ENCODE measurements around the gene STK25. TPM values are rescaled to one million over a fixed set of nuclear protein-coding genes. Genes with fewer than 3 reads are reported as not detected.
"Not testable (repeated sequence)": the region's sequence is repeated elsewhere in the genome, so short reads cannot be mapped to it uniquely, and the experiment has no call there.

STK25 gene
- total RNA-seq, 1 donor from 2014 or later: 158 TPM

DNA sequence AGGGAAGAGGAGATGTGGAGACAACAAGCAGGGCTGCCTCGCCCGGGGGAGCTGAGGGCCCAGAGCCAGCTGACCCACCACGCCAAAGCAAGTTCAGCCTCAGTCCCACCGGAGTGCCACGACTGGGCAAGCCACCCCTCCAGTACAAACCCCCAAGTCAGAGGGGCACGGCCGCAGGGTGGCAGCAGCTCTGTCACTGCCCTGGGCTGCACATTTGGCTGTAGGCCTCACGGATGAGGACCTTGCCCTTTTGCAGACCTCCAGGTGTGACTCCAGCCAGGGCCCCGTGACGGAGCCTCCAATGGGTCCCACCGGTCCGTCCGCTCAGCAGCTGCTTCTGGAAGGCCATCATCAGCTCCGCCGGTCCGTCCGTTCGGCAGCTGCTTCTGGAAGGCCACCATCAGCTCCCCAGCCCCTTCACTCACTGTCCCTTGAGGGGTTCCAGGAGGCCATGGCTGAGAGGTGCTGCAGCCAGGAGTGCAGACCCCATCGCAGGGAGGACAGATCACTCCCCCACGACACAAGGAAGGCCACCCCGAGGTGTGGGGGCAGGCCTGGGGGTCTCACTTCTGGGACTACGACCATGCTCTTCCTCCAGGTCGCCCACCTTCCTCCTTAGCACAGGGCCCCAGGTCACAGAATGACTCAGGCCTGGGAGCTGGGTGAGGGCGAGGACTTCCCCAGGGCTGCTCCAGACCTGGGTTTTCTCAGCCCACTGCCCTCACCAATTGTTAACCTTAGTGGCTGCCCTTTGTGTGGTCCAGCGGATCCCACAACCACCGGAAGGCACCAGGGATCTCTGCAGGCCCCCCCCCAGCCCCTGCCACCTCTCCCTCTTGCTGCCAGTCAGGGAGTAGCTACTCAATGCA lies 24.6 kb upstream of the STK25 start:
- H3K4me3 Mint-ChIP-seq (ENCODE audit: unreplicated experiment): no peak overlapping the region
- no peak overlapping the region for H3K27ac Mint-ChIP-seq (ENCODE audit: unreplicated experiment)
- H3K9me3 Mint-ChIP-seq (ENCODE audit: low read depth): no peaks in the 10 kb centered on the region
- DNase-seq (ENCODE audit: low spot score): no peak
- peaks cover 6% of the 10 kb centered on the region for H3K27me3 Mint-ChIP-seq (ENCODE audit: low read depth)
- TF ChIP-seq, protein P1, sequence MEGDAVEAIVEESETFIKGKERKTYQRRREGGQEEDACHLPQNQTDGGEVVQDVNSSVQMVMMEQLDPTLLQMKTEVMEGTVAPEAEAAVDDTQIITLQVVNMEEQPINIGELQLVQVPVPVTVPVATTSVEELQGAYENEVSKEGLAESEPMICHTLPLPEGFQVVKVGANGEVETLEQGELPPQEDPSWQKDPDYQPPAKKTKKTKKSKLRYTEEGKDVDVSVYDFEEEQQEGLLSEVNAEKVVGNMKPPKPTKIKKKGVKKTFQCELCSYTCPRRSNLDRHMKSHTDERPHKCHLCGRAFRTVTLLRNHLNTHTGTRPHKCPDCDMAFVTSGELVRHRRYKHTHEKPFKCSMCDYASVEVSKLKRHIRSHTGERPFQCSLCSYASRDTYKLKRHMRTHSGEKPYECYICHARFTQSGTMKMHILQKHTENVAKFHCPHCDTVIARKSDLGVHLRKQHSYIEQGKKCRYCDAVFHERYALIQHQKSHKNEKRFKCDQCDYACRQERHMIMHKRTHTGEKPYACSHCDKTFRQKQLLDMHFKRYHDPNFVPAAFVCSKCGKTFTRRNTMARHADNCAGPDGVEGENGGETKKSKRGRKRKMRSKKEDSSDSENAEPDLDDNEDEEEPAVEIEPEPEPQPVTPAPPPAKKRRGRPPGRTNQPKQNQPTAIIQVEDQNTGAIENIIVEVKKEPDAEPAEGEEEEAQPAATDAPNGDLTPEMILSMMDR (IDR thresholded peaks at IDR 0.05): no peak
- H3K4me1 Mint-ChIP-seq (ENCODE audit: low read depth): no peaks in the 10 kb centered on the region
- H3K36me3 Mint-ChIP-seq (ENCODE audit: low read depth): no peaks in the 10 kb centered on the region

DNA sequence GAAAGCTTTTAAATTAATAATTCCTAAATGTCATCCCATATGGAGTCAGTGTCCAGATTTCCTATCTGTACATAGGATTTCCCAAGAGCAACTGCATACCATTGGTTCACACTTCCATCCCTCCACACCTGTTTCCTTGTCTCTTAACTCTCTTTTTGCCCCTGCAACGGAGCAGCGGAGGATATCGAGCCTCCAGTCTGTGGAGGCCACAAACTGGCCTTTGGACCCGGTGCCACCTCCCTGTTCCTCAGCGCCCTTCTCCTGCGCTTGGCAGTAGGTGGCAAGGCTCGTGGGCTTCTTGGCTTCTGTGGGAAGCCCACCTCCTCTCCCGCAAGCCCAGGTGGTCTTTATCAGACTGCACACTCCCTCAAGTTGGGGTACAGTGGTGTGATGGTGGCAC lies 23.8 kb upstream of the STK25 start:
- H3K27me3 Mint-ChIP-seq (ENCODE audit: low read depth): peaks cover 6% of the 10 kb centered on the region
- H3K4me1 Mint-ChIP-seq (ENCODE audit: low read depth): no peaks in the 10 kb centered on the region
- H3K4me3 Mint-ChIP-seq (ENCODE audit: unreplicated experiment): no peak overlapping the region
- no peak for DNase-seq (ENCODE audit: low spot score)
- H3K27ac Mint-ChIP-seq (ENCODE audit: unreplicated experiment): no peak overlapping the region
- H3K9me3 Mint-ChIP-seq (ENCODE audit: low read depth): no peaks in the 10 kb centered on the region
- no peaks in the 10 kb centered on the region for H3K36me3 Mint-ChIP-seq (ENCODE audit: low read depth)
- TF ChIP-seq, protein P1 (IDR thresholded peaks at IDR 0.05): no peak

DNA sequence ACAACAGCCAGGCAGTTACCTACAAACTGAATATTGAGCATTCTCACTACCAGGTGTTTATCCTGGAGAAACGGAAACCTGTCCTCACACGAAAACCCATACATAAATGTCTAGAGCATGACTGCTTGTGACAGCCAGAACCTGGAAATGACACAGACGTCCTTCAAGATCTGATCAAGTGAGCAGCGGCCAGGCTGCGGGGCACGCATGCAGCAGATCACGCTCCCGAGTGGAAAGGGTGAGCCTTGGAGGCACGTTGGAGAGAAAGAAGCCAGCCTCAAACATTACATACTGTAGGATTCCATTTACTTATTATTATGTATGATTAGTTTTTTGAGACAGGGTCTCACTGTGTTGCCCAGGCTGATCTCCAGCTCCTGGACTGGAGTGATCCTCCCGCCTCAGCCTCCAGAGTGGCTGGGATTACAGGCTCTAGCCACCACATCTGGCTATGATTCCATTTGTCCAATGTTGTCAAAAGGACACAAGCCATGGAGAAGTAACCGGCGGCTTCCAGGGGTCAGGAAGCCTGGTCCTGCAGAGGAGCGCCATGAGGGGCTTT lies 22.9 kb upstream of the STK25 start:
- TF ChIP-seq, protein P1 (IDR thresholded peaks at IDR 0.05): no peak
- DNase-seq (ENCODE audit: low spot score): no peak
- peaks cover 2% of the 10 kb centered on the region for H3K9me3 Mint-ChIP-seq (ENCODE audit: low read depth)
- no peak overlapping the region for H3K4me3 Mint-ChIP-seq (ENCODE audit: unreplicated experiment)
- no peaks in the 10 kb centered on the region for H3K36me3 Mint-ChIP-seq (ENCODE audit: low read depth)
- H3K4me1 Mint-ChIP-seq (ENCODE audit: low read depth): no peaks in the 10 kb centered on the region
- peaks cover 6% of the 10 kb centered on the region for H3K27me3 Mint-ChIP-seq (ENCODE audit: low read depth)
- no peak overlapping the region for H3K27ac Mint-ChIP-seq (ENCODE audit: unreplicated experiment)

DNA sequence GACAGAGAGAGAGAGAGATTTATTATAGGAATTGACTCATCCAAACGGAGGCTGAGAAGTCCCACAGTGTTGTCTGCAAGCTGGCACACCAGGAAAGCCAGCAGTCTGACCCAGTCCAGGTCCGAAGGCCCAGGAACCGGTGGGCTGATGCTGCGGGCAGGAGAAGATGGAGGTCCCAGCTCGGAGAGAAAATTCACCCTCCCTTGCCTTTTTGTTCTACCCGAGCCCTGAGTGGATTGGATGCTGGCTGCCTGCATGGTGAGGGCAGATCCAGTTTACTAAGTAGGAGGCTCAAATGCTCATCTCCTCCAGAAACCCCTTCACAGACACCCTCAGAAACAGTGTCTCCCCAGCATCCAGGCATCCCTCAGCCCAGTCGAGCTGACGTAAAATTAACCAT lies 22.2 kb upstream of the STK25 start:
- TF ChIP-seq, protein P1 (IDR thresholded peaks at IDR 0.05): no peak
- Mint-ChIP-seq H3K36me3 (ENCODE audit: low read depth) (no peaks in the 10 kb centered on the region), H3K27me3 (ENCODE audit: low read depth) (peaks cover 6% of the 10 kb centered on the region), H3K4me1 (ENCODE audit: low read depth) (no peaks in the 10 kb centered on the region), H3K9me3 (ENCODE audit: low read depth) (peaks cover 6% of the 10 kb centered on the region), H3K27ac (ENCODE audit: unreplicated experiment) (no peak overlapping the region), H3K4me3 (ENCODE audit: unreplicated experiment) (no peak overlapping the region)
- DNase-seq (ENCODE audit: low spot score): no peak

DNA sequence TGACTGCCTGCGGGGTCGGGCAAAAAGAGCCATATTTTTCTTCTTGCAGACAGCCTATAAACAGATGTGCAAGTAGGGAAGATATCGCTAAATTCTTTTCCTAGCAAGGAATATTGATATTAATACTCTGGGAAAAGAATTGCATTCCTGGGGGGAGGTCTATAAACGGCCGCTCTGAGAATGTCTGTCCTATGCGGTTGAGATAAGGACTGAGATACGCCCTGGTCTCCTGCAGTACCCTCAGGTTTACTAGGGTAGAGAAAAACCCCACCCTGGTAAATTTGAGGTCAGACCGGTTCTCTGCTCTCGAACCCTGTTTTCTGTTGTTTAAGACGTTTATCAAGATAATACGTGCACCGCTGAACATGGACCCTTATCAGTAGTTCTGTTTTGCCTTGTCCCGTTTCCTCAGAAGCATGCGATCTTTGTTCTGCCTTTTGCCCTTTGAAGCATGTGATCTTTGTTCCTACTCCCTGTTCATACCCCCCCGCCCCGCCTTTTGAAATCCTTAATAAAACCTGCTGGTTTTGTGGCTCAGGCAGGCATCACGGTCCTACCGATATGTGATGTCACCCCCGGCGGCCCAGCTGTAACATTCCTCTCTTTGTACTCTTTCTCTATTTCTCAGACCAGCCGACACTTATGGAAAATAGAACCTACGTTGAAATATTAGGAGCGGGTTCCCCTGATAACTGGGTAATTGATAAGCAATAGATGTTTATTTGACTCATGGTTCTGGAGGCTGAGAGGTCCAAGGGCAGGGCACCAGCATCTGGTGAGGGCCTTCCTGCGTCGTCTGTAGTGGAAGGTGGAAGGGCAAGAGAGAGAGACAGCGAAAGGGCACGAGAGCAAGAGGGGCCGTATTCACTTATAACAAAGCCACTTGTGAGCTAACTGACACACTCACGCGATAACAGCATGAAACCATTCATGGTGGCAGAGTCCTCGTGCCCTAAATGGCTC lies 17.7 kb upstream of the STK25 start:
- not testable (repeated sequence) for H3K4me1 Mint-ChIP-seq (ENCODE audit: low read depth); H3K27ac Mint-ChIP-seq (ENCODE audit: unreplicated experiment); DNase-seq (ENCODE audit: low spot score); H3K36me3 Mint-ChIP-seq (ENCODE audit: low read depth); H3K27me3 Mint-ChIP-seq (ENCODE audit: low read depth); H3K4me3 Mint-ChIP-seq (ENCODE audit: unreplicated experiment); H3K9me3 Mint-ChIP-seq (ENCODE audit: low read depth)

Measured in chondrocyte (in vitro differentiated cells).